GM18867 (cell line): Measurements from ENCODE around the gene DHRS3.

ENCODE experiments used
- ATAC-seq: cut with Tn5 transposase; IDR thresholded peaks from one replicate; pipeline ENCODE4 v1.9.1; 2021; ENCODE audit warnings: mild to moderate bottlenecking, moderate library complexity; ENCODE audit not compliant: unreplicated experiment

Gene DHRS3

GRCh38 chr1:12521096-12521495 lies 96.9 kb downstream of the DHRS3 start:
- ATAC-seq, result no peak

- no peak for ATAC-seq
Measured at GRCh38 chr1:12519693-12520364, 98.2 kb downstream of the DHRS3 start.

- ATAC-seq, result no peak
Measured at GRCh38 chr1:12518931-12519692, 98.9 kb downstream of the DHRS3 start.
